Neutrophil (primary cell): Measurements from ENCODE around the gene RASAL1.

ENCODE experiments used
- H3K27ac ChIP-seq: fragments of 200-600 bp; sonication (generic); 2 replicates; pipeline ENCODE4 v1.5.1; 2016; ENCODE audit warnings: mild to moderate bottlenecking, moderate library complexity
- H3K27me3 ChIP-seq: fragments of 200-600 bp; sonication (generic); 2 replicates; pipeline ENCODE4 v1.6.0; 2016; ENCODE audit warnings: mild to moderate bottlenecking
- H3K36me3 ChIP-seq: fragments of 200-600 bp; sonication (generic); 2 replicates; pipeline ENCODE4 v1.5.1; 2017
- H3K4me1 ChIP-seq, 2 experiments: fragments of 200-600 bp in 1 of 2; sonication (generic) in 1 of 2; 1 replicate in 1 of 2; 2 replicates in 1 of 2; pipeline versions ENCODE4 v1.5.1 to v1.6.1; 2013 to 2016; ENCODE audit warnings: low read depth in 1 of 2, low read length in 1 of 2, mild to moderate bottlenecking in 1 of 2, moderate library complexity in 1 of 2; ENCODE audit not compliant: control insufficient read depth in 1 of 2, insufficient read depth in 1 of 2
- H3K4me3 ChIP-seq, 2 experiments: fragments of 200-600 bp in 1 of 2; sonication (generic) in 1 of 2; 1 replicate in 1 of 2; 2 replicates in 1 of 2; pipeline ENCODE4 v1.5.1; 2013 to 2016; ENCODE audit warnings: low read depth in 1 of 2, low read length in 1 of 2, mild to moderate bottlenecking in 1 of 2, moderate library complexity in 1 of 2
- H3K9me3 ChIP-seq: fragments of 200-600 bp; sonication (generic); 2 replicates; pipeline ENCODE4 v1.5.1; 2016
- TF ChIP-seq, protein P1 (sequence below): fragments of 200-600 bp; sonication (generic); IDR thresholded peaks from 2 replicates; pipeline ENCODE4 v1.5.1; 2016; ENCODE audit warnings: antibody characterized with exemption

RASAL1 gene

DNA sequence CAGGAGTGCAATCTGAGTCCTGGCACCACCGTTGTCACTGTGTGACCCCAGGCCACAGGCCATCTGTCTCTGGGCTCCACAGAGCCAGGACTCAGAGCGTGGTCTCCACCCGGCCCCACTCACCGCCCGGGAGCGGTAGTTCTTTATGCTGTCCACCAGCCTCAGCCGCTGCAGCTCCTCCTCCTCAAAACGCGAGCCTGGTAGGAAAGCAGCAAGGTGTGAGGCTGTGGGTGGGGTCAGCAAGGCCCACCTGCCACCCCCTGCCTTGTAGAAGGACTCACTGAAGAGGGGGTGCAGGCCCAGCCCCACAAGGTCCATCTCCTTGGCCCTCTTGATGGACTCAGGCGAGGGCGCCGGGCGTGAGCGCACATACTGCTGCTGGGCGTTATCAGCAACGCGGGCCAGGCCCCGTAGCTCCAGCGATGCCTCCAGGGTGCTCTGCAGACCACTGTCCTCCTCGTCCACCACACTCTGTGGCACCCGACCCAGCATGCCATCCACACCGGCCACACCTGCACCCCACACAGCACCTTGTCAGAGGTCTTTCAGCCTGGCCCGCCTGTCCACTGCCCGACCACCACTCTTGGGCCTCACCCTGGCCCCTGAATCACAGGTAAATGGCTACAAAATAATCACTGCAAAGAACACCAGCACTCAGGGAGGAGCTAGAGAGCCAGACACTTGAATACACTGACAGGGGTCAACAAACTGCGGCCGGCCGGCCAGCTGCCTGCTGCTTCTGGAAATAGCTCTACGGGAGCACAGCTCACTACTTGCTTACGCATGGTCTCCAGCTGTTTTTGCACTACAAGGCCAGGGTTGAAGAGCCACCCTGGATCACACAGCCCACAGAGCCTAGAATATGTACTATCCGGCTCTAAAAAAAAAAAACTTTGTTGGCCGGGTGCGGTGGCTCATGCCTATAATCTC, 30.2 kb upstream of the RASAL1 start:
- no peaks in the 10 kb centered on the region for H3K27me3 ChIP-seq
- H3K9me3 ChIP-seq = no peaks in the 10 kb centered on the region
- no peak overlapping the region for H3K27ac ChIP-seq
- H3K4me3 ChIP-seq = no peak overlapping the region
- no peaks in the 10 kb centered on the region for H3K4me1 ChIP-seq
- TF ChIP-seq, protein P1, sequence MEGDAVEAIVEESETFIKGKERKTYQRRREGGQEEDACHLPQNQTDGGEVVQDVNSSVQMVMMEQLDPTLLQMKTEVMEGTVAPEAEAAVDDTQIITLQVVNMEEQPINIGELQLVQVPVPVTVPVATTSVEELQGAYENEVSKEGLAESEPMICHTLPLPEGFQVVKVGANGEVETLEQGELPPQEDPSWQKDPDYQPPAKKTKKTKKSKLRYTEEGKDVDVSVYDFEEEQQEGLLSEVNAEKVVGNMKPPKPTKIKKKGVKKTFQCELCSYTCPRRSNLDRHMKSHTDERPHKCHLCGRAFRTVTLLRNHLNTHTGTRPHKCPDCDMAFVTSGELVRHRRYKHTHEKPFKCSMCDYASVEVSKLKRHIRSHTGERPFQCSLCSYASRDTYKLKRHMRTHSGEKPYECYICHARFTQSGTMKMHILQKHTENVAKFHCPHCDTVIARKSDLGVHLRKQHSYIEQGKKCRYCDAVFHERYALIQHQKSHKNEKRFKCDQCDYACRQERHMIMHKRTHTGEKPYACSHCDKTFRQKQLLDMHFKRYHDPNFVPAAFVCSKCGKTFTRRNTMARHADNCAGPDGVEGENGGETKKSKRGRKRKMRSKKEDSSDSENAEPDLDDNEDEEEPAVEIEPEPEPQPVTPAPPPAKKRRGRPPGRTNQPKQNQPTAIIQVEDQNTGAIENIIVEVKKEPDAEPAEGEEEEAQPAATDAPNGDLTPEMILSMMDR = no peak
- H3K36me3 ChIP-seq = peaks cover 96% of the 10 kb centered on the region

DNA sequence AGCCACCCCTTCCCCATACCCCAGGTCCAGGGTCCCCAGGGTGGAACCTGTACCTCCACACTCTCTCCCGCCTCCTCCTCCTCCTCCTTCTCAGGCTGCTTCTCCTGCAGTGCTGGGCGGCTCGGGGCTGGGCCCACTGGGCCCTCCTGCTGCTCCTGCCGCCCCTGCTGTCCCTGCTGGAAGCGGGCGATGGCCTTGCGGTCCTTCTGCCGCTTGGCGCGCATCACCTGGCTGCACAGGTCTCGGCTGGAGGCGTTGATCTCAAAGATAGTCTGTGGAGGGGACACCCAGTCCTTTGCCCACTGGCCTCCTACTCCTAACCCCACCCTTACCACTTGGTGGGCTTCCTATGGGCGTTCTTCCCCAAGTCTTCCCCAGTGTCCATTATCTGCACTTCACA, 28.5 kb upstream of the RASAL1 start:
- Histone ChIP-seq H3K9me3 (no peaks in the 10 kb centered on the region), H3K4me1 (no peaks in the 10 kb centered on the region), H3K27me3 (no peaks in the 10 kb centered on the region), H3K4me3 (no peak overlapping the region), H3K27ac (no peak overlapping the region), H3K36me3 (peaks cover 96% of the 10 kb centered on the region)
- TF ChIP-seq, protein P1 = no peak

DNA sequence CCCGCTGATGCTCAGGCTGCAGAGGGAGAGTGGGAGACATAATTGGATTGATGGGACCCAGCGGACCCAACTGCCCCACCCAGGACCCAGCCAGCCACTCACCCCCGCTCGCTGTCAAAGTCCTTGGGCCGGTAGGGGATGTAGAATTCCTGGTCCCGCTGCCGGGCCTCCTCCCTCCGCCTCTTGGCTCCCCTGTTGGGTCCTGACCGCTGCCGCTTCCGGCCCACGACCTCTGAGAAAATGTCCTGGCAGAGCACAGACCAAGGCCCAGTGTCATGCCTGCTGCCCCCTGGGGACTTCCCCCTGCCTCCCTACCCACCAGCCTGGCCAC, 27.4 kb upstream of the RASAL1 start:
- H3K9me3 ChIP-seq = no peaks in the 10 kb centered on the region
- no peak overlapping the region for H3K27ac ChIP-seq
- H3K4me3 ChIP-seq = no peak overlapping the region
- no peaks in the 10 kb centered on the region for H3K27me3 ChIP-seq
- TF ChIP-seq, protein P1 = no peak
- H3K4me1 ChIP-seq = no peaks in the 10 kb centered on the region
- peaks cover 96% of the 10 kb centered on the region for H3K36me3 ChIP-seq

DNA sequence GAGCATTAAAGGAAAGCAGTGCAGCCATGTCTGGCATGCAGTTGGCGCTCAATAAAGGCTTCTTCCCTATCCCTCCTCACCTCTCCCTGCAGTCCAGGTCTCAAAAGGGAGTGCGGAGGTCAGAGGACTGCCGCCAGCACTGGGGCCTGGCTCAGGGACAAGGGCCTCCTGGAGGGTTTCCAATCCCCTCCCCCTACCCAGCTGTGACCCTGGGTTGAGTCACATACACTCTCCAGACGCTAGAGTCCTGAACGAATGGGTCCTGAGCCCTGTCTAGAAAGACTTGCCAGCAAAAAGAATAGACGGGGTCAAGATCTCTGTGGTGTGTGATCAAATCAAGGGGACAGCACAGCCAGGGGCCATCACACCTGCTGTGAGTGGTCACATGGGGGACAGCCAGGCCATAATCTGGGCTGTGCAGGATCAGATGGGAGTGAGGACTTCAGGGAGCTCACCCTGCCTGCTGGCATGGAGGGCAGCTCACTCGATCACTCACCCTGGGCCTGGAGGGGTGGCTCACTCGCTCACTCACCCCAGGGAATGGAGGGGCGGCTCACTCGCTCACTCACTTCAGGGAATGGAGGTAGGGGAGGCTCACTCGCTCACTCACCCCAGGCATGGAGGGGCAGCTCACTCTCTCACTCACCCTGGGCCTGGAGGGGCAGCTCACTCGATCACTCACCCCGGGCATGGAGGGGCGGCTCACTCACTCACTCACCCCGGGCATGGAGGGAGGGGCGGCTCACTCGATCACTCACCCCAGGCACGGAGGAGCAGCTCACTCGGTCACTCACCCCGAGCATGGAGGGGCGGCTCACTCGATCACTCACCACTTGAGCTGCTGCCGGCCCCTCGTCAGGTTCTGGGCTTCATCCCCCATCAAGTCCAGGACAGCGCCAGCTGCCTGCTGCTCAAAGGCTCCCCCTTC, 26.8 kb upstream of the RASAL1 start:
- Histone ChIP-seq H3K27ac (no peak overlapping the region), H3K9me3 (no peaks in the 10 kb centered on the region), H3K4me3 (no peak overlapping the region), H3K27me3 (no peaks in the 10 kb centered on the region), H3K4me1 (no peaks in the 10 kb centered on the region), H3K36me3 (peaks cover 96% of the 10 kb centered on the region)
- TF ChIP-seq, protein P1 = no peak

DNA sequence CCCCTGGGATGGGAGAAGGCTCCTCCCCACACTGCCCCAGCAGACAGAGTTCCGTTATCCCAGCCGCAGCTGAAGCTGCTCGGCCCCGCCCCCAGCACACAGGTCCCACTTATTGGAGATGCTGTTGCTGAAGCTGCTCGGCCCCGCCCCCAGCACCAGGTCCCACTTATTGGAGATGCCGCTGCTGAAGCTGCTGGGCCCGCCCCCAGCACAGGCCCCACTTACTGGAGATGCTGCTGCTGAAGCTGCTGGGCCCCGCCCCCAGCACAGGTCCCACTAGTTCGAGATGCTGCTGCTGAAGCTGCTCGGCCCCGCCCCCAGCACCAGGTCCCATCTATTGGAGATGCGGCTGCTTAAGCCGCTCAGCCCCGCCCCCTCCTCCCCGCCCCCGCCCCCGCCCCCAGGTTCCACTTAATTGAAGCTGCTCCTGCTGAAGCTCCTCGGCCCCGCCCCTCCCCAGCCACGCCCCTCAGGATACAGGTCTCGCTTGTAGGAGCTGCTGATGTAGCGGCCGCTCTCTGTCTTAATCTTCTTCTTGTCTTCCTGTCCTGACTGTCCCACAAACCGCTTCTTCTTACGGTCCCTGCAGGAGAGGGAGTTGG, 26.0 kb upstream of the RASAL1 start:
- Histone ChIP-seq H3K4me3 (no peak overlapping the region), H3K36me3 (peaks cover 92% of the 10 kb centered on the region), H3K9me3 (no peaks in the 10 kb centered on the region), H3K27ac (no peak overlapping the region), H3K27me3 (peaks cover under 1% of the 10 kb centered on the region), H3K4me1 (no peaks in the 10 kb centered on the region)
- TF ChIP-seq, protein P1 = no peak
